DMS153 (cell line): Measurements from ENCODE around the gene PC.

Source experiments
- DNase-seq: peaks from one replicate; lab custom pipeline; 2025; lab: John Stamatoyannopoulos, UW

PC gene

GRCh38 chr11:66912361-66912760 is 45.8 kb downstream of the PC start:
- DNase-seq, result no peak

- no peak for DNase-seq
Observed at GRCh38 chr11:66910669-66911068, 47.5 kb downstream of the PC start.

- DNase-seq, result no peak
Observed at GRCh38 chr11:66910016-66910415, 48.2 kb downstream of the PC start.

GRCh38 chr11:66909181-66909580 is 49.0 kb downstream of the PC start:
- DNase-seq, result no peak

GRCh38 chr11:66907751-66908630 is 50.2 kb downstream of the PC start:
- no peak for DNase-seq

- no peak for DNase-seq
Observed at GRCh38 chr11:66906061-66906733, 52.0 kb downstream of the PC start.

- no peak for DNase-seq
Observed at GRCh38 chr11:66905631-66906030, 52.6 kb downstream of the PC start.

GRCh38 chr11:66904981-66905521 is 53.1 kb downstream of the PC start:
- no peak for DNase-seq

- no peak for DNase-seq
Observed at GRCh38 chr11:66904561-66904960, 53.6 kb downstream of the PC start.

GRCh38 chr11:66904055-66904454 is 54.1 kb downstream of the PC start:
- DNase-seq, result no peak

GRCh38 chr11:66902486-66903177 is 55.6 kb downstream of the PC start:
- no peak for DNase-seq

GRCh38 chr11:66901964-66902390 is 56.2 kb downstream of the PC start:
- DNase-seq, result no peak

GRCh38 chr11:66894141-66894540 is 64.0 kb downstream of the PC start:
- no peak for DNase-seq

- no peak for DNase-seq
Observed at GRCh38 chr11:66892911-66893310, 65.3 kb downstream of the PC start.

GRCh38 chr11:66891851-66892660 is 66.1 kb downstream of the PC start:
- DNase-seq, result no peak

- no peak for DNase-seq
Observed at GRCh38 chr11:66889960-66890359, 68.2 kb downstream of the PC start.

GRCh38 chr11:66888282-66888681 is 69.9 kb downstream of the PC start:
- no peak for DNase-seq

GRCh38 chr11:66887526-66887925 is 70.7 kb downstream of the PC start:
- no peak for DNase-seq

GRCh38 chr11:66886671-66887221 is 71.4 kb downstream of the PC start:
- no peak for DNase-seq

GRCh38 chr11:66885950-66886440 is 72.2 kb downstream of the PC start:
- no peak for DNase-seq

GRCh38 chr11:66885469-66885868 is 72.7 kb downstream of the PC start:
- no peak for DNase-seq
